Inferior parietal cortex (tissue), 1 donor: ENCODE results near the gene ASCC1.
A peak's percentile ranks its signal among the peaks of the same experiment; 100 is the strongest.
"Not testable (repeated sequence)": the region's sequence is repeated elsewhere in the genome, so short reads cannot be mapped to it uniquely, and the experiment has no call there.

Experiments
- DNase-seq: peaks from one replicate; pipeline ENCODE4 v3.0.0-alpha.2; 2016; ENCODE audit errors: extremely low spot score

The ASCC1 gene

GRCh38 chr10:72215611-72216549 is at the start of gene ASCC1, which contains the start of gene ANAPC16:
Gene ASCC1 (minus strand): TSS chr10:72216276. CDS start chr10:72213298, 2,978 bp downstream.
Gene ANAPC16 (plus strand): TSS chr10:72216012. CDS start chr10:72223915, 7,903 bp downstream.
- DNase-seq: peak; percentile 96

DNA sequence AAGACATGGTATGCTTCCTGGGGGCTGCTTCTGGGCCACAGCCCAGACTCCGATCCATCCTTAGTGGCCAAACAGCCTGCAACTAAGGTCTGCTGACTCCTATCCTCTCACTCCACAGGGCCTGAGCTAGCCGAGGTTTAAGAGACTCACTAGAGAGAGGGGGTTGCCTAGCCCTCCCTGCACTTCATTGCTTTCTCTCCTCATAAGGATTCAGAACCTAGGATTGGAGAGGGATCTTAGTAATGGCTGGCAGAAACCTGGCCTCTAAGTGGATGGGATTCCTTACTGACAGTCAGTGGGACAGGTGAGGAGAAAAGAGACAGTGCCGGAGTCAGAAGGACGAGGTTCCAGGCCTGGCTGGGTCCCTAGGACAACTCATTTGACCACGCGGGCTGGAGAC is 49.4 kb upstream of the ASCC1 start:
- DNase-seq: no peak

- no peak for DNase-seq
Measured at GRCh38 chr10:72264536-72264935, 48.5 kb upstream of the ASCC1 start.

- DNase-seq: no peak
Measured at GRCh38 chr10:72263613-72264241, 47.7 kb upstream of the ASCC1 start.

GRCh38 chr10:72261784-72262404 is 45.8 kb upstream of the ASCC1 start:
- no peak for DNase-seq

DNA sequence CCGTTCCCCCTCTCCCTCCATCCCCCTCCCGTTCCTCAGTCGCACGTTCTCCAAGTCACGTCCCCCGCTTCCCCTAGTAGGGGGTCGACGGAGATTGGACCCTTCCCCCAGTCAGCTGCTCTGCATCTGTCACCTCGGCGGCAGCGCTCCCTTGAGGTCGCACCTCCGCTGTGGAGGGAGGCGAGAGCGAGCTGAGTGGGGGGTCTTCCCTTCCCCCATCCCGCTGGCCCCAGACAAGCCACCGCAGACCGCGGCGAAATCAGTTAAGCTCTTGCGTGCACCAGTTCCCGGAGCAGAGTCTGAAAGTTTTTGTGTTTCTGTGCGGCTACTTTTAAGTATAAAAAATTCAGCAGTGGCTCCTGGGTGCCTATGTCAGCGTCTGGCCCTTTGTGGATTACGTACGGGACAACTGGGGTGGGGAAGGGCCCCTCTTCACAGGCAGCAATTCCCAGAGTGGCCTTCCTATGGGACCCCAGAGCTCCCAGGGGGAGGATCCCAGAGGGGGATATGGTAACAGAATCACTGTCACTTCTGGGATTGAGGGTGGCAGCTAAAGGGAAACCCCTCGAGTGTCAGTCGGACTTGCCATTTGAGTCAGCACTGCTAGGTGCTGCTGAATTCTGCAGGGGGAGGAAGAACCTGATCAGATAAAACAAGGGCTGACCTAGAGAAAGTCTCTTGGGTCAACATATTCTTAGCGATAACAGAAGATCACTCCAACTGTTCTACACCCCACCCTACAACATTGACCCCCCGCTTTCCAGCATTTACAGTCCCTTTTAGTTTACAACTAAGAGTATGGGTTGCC is 45.1 kb upstream of the ASCC1 start:
- no peak for DNase-seq

DNA sequence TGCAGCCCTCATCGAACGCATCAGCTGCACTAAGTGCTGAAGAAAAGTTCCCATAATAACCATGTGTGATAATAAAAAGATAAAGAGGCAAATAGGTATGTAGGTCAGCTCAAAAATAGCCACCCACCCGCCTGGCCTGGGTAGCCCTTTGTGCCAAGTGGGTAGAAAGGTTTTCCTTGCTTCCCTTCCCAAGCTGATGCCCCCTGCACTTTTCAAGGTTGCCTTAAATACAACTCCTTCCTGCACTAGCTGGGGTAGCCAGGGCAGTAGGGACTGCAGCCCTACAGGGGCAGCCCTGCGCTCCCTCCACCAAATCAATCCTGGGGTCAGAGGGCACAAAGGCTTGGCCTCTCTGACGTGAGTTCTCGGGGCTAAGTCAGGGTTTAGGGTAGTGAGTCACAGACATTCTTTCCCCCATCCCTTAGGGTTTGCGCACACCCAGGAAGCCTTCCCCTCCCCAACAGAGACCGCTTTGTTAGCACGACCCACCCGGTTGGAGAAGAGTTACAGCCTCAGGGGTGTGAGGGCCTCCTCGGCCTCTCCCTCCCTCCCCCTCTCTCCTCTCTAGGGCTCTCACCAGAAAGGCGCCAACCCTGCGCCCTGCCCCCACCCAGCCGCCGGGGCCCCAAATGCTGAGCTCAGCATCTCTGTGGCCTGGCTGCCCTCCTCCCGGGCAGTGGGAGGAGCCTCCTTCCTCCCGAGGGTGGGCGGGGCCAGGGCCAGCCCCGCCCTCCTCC is 44.3 kb upstream of the ASCC1 start:
- DNase-seq: no peak

DNA sequence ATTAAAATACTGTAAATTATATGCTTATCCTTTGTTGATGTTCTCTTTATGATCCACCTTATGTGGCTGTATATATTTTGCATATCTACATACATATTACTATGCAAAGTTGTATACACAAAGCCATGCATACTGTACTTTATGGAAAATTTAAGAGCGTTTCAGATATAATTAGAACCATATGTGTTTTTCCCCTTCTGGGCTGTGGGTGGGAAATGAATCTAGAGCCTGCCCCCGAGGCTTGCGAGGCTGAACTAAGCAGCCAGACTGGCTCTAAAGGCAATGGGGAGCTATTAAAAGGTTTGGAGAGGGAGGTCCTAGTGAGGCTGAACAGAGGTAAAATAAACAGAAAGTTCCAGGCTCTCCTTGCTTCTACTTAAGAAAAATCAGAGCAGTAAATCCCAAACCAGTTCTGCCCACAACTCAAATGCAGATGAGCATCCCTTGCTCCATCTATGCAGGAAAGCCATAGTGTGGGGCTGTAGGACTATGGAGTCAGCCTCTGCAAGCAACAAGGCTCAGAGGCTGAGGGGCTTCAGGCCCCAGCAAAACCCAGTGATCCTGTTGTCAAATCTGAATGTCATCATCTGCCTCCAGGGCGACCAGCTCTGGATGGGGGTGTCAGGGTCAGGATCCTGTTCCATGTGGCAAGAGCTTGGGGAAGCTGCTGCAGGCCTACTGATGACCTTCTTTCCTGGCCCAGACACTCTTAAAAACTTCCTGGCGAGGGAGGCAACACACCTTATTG is 43.6 kb upstream of the ASCC1 start:
- no peak for DNase-seq

DNA sequence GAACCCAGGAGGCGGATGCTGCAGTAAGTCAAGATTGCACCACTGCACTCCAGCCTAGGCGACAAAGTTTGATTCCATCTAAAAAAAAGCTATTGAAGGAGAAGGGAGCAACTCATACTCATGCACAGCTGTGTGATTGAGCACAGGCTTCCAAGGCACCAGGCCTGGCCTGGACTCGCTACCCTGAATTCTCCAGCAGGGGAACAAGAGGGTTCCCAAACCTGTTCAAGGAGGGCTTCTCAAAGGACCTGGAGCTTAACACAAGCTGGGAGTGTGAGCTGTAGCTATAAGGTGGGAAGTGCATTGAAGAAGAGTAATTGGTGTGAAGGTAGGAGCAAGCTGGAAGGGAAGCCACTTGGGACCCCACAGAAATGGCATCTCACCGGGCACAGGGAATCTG is 42.5 kb upstream of the ASCC1 start:
- no peak for DNase-seq

GRCh38 chr10:72257051-72257892 is 41.2 kb upstream of the ASCC1 start:
- DNase-seq: no peak

DNA sequence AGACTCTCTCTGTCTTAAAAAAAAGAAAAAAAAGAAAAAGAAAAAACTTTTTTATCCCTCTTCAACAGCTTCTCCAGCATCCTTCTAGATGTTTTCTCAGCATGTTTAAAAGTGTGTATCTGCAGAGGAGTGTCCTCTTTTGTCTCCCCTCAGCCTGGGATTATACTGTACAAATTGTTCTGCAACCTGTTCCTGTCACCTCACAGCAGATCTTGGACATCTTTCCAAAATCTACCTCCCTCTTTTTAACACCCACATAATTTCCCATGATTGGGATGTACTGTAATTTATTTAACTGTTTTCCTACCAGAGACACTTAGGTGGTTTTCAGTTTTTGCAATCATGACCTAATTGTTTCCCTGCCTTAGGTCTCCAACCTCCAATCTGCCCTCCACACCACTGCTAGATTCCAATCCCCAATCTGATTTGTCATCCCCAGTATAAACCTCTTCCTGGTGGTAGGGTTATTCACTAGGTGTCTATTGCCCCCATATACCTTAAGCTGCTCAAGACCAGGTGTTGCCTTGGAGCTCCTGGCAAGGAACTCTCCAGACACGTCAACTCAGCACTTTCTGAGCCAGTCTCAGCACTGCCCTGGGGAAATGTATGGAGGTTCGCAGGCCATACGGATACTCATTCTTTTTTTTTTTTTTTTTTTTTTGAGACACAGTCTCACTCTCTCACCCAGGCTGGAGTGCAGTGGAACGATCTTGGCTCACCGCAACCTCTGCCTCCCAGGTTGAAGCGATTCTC is 40.1 kb upstream of the ASCC1 start:
- DNase-seq: no peak

- peak; percentile 91 for DNase-seq
Measured at GRCh38 chr10:72254813-72255568, 38.9 kb upstream of the ASCC1 start.

GRCh38 chr10:72253578-72253977 is 37.5 kb upstream of the ASCC1 start:
- DNase-seq: no peak

DNA sequence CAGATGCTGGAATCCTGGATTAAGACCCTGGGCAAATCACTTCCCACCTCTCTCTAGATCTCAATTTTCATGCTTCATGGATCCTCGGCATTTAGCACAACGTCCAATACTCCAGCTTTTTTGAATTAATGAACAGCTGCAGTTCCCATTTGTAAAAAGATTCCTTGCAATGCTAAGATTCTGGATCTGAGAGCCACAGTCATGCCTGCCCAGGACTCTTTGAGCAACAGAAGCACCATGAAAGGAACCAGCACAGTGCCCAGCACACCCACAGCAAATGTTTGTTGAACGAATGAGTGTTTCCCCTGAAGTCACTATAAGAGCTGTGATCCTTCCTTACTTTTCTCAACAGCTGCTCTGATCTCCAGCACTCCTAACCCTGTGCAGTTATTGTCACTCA is 36.9 kb upstream of the ASCC1 start:
- no peak for DNase-seq

GRCh38 chr10:72251635-72252034 is 35.6 kb upstream of the ASCC1 start:
- DNase-seq: no peak

DNA sequence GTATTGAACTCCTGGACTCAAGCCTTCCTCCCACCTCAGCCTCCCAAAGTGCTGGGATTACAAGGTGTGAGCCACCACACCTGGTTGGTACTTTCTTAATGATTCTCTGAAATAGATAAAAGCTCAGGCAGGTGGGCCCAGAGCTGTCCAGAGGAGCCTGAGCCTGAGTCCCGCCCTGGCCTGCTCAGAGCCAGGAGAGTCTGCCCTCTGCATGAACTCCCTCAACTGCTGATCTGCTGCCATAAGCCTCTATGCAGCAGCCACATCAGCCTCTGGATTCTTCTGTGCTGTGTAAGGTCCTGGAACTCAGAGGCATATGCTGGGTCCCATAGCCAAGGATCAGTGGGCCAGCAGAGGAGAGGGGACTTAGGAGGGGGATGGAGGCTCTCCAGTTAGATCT is 34.6 kb upstream of the ASCC1 start:
- no peak for DNase-seq

- not testable (repeated sequence) for DNase-seq
Measured at GRCh38 chr10:72249176-72249862, 33.2 kb upstream of the ASCC1 start.
